ENCODE data around the gene SERPINE1. TPM values are rescaled to one million over a fixed set of nuclear protein-coding genes. Genes with fewer than 3 reads are reported as not detected.

The SERPINE1 gene
- total and polyA plus RNA-seq, 2 of the 13 experiments (the other 11 are each of a cell fraction or from before 2014, with no cell fraction given), result 21.2 to 1,576 TPM

DNA sequence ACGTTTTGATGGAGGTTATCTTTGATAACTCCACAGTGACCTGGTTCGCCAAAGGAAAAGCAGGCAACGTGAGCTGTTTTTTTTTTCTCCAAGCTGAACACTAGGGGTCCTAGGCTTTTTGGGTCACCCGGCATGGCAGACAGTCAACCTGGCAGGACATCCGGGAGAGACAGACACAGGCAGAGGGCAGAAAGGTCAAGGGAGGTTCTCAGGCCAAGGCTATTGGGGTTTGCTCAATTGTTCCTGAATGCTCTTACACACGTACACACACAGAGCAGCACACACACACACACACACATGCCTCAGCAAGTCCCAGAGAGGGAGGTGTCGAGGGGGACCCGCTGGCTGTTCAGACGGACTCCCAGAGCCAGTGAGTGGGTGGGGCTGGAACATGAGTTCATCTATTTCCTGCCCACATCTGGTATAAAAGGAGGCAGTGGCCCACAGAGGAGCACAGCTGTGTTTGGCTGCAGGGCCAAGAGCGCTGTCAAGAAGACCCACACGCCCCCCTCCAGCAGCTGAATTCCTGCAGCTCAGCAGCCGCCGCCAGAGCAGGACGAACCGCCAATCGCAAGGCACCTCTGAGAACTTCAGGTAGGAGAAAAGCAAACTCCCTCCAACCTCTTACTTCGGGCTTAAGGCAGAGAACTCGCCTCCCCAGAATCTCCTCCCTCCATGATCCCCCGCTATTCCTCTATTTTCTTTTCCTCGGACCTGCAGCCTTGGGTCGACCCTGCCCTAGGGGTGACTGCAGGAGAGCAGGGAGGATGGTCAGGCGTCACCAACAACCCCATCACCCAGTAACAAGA, at the start of gene SERPINE1 (continued):
- TF ChIP-seq ZNF33A (CRISPR knock-in tag; IDR thresholded peaks at IDR 0.05; ENCODE audit: borderline replicate concordance) (no peak; the same call in 1 of the 2 replicates), ZNF652 (CRISPR knock-in tag; IDR thresholded peaks at IDR 0.05; ENCODE audit: borderline replicate concordance, low read depth) (no peak), PAXIP1 (CRISPR knock-in tag; conservative IDR thresholded peaks at IDR 0.05) (peak; percentile 86), KAT2B (IDR thresholded peaks at IDR 0.05; ENCODE audit: borderline replicate concordance, low read depth, low read length) (no peak), NFRKB (IDR thresholded peaks at IDR 0.05) (no peak), ZNF766 (CRISPR knock-in tag; IDR thresholded peaks at IDR 0.05; ENCODE audit: borderline replicate concordance) (no peak), TBL1XR1 (IDR thresholded peaks at IDR 0.05; ENCODE audit: borderline replicate concordance, low read length, partially characterized antibody) (peak; percentile 91), U2AF1 (optimal IDR thresholded peaks at IDR 0.05; ENCODE audit: low read depth, low read length) (peak; percentile 70), ZNF772 (CRISPR knock-in tag; IDR thresholded peaks at IDR 0.05) (peak; percentile 95; the same call in 1 of the 2 replicates), BCL6 (CRISPR knock-in tag; IDR thresholded peaks at IDR 0.05) (peak; percentile 87), NR2C2 (CRISPR knock-in tag; IDR thresholded peaks at IDR 0.05; ENCODE audit: borderline replicate concordance) (peak; percentile 88), MTA3 (CRISPR knock-in tag; IDR thresholded peaks at IDR 0.05) (no peak), GTF2F1 (IDR thresholded peaks at IDR 0.05; ENCODE audit: low read length) (peak; percentile 54; the same call in 1 of the 2 replicates), ARID3A (IDR thresholded peaks at IDR 0.05; ENCODE audit: low read depth, low read length) (peak; percentile 51), ZNF337 (CRISPR knock-in tag; IDR thresholded peaks at IDR 0.05; ENCODE audit: borderline replicate concordance, low read depth) (peak; percentile 72; the same call in 1 of the 2 replicates), PHF21A (CRISPR knock-in tag; IDR thresholded peaks at IDR 0.05) (peak; percentile 96), JUNB (CRISPR knock-in tag; IDR thresholded peaks at IDR 0.05; ENCODE audit: borderline replicate concordance) (peak; percentile 35; the same call in 1 of the 2 replicates)
- TF ChIP-seq, protein P1, sequence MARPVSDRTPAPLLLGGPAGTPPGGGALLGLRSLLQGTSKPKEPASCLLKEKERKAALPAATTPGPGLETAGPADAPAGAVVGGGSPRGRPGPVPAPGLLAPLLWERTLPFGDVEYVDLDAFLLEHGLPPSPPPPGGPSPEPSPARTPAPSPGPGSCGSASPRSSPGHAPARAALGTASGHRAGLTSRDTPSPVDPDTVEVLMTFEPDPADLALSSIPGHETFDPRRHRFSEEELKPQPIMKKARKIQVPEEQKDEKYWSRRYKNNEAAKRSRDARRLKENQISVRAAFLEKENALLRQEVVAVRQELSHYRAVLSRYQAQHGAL (CRISPR knock-in tag; IDR thresholded peaks at IDR 0.05; ENCODE audit: not compliant biosample characterization), result no peak
- TF ChIP-seq, protein P2, sequence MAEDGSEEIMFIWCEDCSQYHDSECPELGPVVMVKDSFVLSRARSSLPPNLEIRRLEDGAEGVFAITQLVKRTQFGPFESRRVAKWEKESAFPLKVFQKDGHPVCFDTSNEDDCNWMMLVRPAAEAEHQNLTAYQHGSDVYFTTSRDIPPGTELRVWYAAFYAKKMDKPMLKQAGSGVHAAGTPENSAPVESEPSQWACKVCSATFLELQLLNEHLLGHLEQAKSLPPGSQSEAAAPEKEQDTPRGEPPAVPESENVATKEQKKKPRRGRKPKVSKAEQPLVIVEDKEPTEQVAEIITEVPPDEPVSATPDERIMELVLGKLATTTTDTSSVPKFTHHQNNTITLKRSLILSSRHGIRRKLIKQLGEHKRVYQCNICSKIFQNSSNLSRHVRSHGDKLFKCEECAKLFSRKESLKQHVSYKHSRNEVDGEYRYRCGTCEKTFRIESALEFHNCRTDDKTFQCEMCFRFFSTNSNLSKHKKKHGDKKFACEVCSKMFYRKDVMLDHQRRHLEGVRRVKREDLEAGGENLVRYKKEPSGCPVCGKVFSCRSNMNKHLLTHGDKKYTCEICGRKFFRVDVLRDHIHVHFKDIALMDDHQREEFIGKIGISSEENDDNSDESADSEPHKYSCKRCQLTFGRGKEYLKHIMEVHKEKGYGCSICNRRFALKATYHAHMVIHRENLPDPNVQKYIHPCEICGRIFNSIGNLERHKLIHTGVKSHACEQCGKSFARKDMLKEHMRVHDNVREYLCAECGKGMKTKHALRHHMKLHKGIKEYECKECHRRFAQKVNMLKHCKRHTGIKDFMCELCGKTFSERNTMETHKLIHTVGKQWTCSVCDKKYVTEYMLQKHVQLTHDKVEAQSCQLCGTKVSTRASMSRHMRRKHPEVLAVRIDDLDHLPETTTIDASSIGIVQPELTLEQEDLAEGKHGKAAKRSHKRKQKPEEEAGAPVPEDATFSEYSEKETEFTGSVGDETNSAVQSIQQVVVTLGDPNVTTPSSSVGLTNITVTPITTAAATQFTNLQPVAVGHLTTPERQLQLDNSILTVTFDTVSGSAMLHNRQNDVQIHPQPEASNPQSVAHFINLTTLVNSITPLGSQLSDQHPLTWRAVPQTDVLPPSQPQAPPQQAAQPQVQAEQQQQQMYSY (CRISPR knock-in tag; IDR thresholded peaks at IDR 0.05), result no peak

All from HepG2 (cell line).